ENCODE measurements around the gene SZT2.

DNA sequence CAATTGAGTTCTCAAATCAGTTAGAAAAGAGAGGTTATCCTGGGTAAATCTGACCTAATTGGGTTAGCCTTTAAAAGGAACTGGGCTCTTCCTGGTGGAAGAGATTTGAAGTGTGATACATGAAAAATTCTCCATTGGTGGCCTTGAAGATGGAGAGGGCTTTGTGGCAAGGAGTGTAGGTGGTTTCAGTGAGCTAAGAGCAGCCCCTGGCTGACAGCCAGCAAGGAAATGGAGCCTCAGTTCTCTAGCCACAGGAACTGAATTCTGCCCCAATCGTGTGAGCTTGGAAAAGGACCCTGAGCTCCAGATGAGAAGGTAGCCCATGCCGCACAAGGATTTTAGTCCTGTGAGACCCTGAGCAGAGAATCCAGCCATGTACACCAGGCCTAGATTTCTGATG lies 76.7 kb downstream of the SZT2 start:
- no peak for TF ChIP-seq TOX (CRISPR knock-in tag; IDR thresholded peaks at IDR 0.05; ENCODE audit: borderline replicate concordance)
- no peak for TF ChIP-seq RARB (CRISPR knock-in tag; IDR thresholded peaks at IDR 0.05)
- TF ChIP-seq, protein P1, sequence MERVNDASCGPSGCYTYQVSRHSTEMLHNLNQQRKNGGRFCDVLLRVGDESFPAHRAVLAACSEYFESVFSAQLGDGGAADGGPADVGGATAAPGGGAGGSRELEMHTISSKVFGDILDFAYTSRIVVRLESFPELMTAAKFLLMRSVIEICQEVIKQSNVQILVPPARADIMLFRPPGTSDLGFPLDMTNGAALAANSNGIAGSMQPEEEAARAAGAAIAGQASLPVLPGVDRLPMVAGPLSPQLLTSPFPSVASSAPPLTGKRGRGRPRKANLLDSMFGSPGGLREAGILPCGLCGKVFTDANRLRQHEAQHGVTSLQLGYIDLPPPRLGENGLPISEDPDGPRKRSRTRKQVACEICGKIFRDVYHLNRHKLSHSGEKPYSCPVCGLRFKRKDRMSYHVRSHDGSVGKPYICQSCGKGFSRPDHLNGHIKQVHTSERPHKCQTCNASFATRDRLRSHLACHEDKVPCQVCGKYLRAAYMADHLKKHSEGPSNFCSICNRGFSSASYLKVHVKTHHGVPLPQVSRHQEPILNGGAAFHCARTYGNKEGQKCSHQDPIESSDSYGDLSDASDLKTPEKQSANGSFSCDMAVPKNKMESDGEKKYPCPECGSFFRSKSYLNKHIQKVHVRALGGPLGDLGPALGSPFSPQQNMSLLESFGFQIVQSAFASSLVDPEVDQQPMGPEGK (CRISPR knock-in tag; IDR thresholded peaks at IDR 0.05; ENCODE audit: borderline replicate concordance) = no peak
- no peak for TF ChIP-seq ZFP3 (CRISPR knock-in tag; IDR thresholded peaks at IDR 0.05)
- TF ChIP-seq, protein P2, sequence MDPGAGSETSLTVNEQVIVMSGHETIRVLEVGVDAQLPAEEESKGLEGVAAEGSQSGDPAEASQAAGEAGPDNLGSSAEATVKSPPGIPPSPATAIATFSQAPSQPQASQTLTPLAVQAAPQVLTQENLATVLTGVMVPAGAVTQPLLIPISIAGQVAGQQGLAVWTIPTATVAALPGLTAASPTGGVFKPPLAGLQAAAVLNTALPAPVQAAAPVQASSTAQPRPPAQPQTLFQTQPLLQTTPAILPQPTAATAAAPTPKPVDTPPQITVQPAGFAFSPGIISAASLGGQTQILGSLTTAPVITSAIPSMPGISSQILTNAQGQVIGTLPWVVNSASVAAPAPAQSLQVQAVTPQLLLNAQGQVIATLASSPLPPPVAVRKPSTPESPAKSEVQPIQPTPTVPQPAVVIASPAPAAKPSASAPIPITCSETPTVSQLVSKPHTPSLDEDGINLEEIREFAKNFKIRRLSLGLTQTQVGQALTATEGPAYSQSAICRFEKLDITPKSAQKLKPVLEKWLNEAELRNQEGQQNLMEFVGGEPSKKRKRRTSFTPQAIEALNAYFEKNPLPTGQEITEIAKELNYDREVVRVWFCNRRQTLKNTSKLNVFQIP (CRISPR knock-in tag; IDR thresholded peaks at IDR 0.05; ENCODE audit: borderline replicate concordance, low read depth) = no peak
- no peak for TF ChIP-seq OSR1 (CRISPR knock-in tag; IDR thresholded peaks at IDR 0.05)
- no peak for TF ChIP-seq PPARA (CRISPR knock-in tag; IDR thresholded peaks at IDR 0.05; ENCODE audit: borderline replicate concordance)
- TF ChIP-seq ZFP30 (CRISPR knock-in tag; IDR thresholded peaks at IDR 0.05) = no peak
- TF ChIP-seq BACH2 (CRISPR knock-in tag; IDR thresholded peaks at IDR 0.05; ENCODE audit: borderline replicate concordance) = no peak
- TF ChIP-seq GLIS3 (CRISPR knock-in tag; IDR thresholded peaks at IDR 0.05) = no peak
- TF ChIP-seq ESRRG (CRISPR knock-in tag; IDR thresholded peaks at IDR 0.05) = no peak
- no peak for TF ChIP-seq ZNF565 (CRISPR knock-in tag; conservative IDR thresholded peaks at IDR 0.05; ENCODE audit: low read depth)
